GM12891 (cell line): ENCODE results near the gene GTF2I.
"Not testable (repeated sequence)": the region's sequence is repeated elsewhere in the genome, so short reads cannot be mapped to it uniquely, and the experiment has no call there.

ENCODE experiments used
- DNase-seq: peaks from one replicate; pipeline ENCODE4 v3.0.0; 2011; ENCODE audit warnings: low spot score; ENCODE audit not compliant: insufficient read length
- FAIRE-seq: peaks from 2 replicates; lab custom pipeline; 2011; peaks lifted over from hg19 to GRCh38; lab: Jason Lieb, UNC
- PAX5 ChIP-seq: IDR thresholded peaks from 2 replicates; pipeline ENCODE4 v1.6.1; 2011; ENCODE audit warnings: low read length, moderate library complexity, mild to moderate bottlenecking; ENCODE audit not compliant: insufficient read depth, severe bottlenecking
- POLR2A ChIP-seq: IDR thresholded peaks from 2 replicates; pipeline ENCODE4 v1.6.1; 2011; ENCODE audit warnings: low read depth, low read length, control low read depth
- POLR2AphosphoS5 ChIP-seq: IDR thresholded peaks from 2 replicates; pipeline ENCODE4 v1.6.1; 2011; ENCODE audit warnings: low read depth, low read length, control low read depth
- POU2F2 ChIP-seq: IDR thresholded peaks from 2 replicates; pipeline ENCODE4 v1.6.1; 2011; ENCODE audit warnings: low read depth, mild to moderate bottlenecking, control low read depth, low read length, moderate library complexity
- SPI1 ChIP-seq: IDR thresholded peaks from 2 replicates; pipeline ENCODE4 v1.6.1; 2011; ENCODE audit warnings: low read depth, low read length, control low read depth
- TAF1 ChIP-seq: IDR thresholded peaks from 2 replicates; pipeline ENCODE4 v1.6.1; 2011; ENCODE audit warnings: low read depth, low read length, control low read depth

Gene GTF2I

DNA sequence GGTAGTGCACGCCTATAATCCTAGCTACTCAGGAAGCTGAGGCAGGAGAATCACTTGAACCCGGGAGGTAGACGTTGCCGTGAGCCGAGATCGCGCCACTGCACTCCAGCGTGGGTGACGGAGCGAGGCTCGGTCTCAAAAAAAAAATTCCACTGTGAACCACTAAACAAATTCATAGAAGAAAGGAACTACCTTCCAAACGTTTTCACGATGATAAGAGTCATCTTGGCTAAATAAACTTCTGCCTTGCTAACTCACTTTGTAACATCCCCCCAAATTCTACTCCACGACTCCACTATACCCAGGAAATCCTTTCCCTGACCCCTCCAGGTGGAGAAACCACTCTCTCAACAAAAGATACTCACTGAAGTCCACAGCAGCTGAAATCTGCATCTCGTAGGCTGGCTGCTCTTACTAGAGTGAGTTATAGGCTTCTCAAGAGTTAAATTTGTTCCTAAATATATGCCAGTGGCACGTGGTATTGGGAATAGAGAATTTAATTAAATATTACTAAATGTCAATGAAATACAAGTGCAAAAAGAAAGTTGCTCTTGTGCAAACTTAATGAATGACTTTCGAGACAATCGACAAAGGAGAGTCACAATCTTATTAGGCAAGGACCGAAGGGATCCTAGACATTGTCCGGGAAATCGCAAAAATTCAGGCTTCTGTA, 1.6 kb upstream of the GTF2I start:
- FAIRE-seq (no peak), DNase-seq (no peak)
- no peak for TF ChIP-seq POU2F2
- no peak for TF ChIP-seq PAX5
- TF ChIP-seq POLR2AphosphoS5: no peak
- TF ChIP-seq SPI1: no peak
- no peak for TF ChIP-seq TAF1
- no peak for TF ChIP-seq POLR2A

DNA sequence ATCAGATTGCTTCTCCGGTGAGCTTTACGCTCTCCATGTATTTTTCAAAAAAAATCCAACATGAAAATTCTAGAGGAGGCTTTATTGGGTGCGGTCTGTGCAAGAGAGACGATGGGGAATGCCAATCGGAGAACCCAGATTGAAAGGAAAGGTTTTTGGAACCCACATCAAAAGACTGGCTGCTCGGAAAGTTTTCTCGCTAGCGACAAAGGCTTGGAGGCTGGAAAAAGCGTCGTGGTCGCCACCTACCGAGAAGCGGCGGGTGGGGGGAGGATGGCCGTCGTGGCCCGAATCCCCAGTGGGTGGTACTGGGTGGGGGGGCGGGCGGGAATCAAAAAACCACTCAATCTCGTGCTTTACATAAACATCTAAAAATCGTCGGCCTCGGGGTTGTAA, 1.1 kb upstream of the GTF2I start:
- FAIRE-seq (no peak), DNase-seq (no peak)

DNA sequence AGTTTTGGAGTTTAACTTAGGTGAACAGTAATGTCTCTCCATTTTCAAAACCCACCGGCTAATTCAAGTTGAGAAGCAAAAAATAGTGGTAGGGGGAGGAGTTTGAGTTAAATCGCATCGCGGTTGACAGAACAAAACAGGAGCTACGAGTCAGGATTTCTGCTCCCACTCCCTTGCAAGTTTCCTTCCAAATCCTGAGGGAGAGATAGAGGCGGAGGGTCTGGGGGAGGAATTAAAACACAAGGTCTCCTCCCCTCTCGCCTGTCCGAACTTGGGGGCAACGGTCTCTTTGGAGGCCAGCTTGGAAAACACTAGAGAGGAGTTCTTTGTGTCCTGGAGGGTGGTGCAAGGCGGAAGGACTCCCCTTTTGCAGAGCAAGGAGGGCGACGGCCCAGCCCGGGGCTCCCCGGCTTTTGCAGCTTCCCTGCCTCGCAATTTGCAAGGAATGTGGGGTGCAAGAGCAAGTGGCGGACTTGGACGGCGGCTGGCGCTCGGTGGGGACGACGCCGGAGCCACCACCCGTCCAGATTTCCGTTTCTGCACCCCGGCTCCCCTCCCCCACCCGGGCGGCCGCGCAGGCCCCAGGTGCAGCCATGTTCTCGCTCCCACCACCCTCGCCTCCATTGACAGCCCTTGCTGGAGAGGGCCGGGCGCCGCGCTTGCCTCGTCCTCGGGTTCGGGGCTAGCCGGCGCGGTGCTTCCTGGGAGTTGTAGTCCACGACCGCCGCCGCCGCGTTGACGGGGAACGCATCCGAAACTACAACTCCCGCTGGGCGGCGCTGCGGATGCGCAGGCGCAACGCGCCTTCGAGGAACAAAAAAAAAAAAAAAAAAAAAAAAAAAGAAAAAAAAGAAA, 454 bp upstream of the GTF2I start:
- peak; percentile 87 for TF ChIP-seq TAF1
- peak; percentile 81 for TF ChIP-seq POLR2A
- TF ChIP-seq POU2F2: 0 out of 2 replicates have a peak, but pooled peaks have one; percentile 63
- TF ChIP-seq SPI1: no peak
- peak; percentile 53 for TF ChIP-seq PAX5
- peak; percentile 64 for TF ChIP-seq POLR2AphosphoS5
- DNase-seq (peak; percentile 84), FAIRE-seq (peak; percentile 86)

More for the DNA sequence above, 1.1 kb upstream of the GTF2I start:
- TF ChIP-seq POLR2AphosphoS5 (no peak; the same call in 1 of the 2 replicates), TAF1 (no peak), PAX5 (no peak), POLR2A (no peak), POU2F2 (no peak), SPI1 (no peak)

DNA sequence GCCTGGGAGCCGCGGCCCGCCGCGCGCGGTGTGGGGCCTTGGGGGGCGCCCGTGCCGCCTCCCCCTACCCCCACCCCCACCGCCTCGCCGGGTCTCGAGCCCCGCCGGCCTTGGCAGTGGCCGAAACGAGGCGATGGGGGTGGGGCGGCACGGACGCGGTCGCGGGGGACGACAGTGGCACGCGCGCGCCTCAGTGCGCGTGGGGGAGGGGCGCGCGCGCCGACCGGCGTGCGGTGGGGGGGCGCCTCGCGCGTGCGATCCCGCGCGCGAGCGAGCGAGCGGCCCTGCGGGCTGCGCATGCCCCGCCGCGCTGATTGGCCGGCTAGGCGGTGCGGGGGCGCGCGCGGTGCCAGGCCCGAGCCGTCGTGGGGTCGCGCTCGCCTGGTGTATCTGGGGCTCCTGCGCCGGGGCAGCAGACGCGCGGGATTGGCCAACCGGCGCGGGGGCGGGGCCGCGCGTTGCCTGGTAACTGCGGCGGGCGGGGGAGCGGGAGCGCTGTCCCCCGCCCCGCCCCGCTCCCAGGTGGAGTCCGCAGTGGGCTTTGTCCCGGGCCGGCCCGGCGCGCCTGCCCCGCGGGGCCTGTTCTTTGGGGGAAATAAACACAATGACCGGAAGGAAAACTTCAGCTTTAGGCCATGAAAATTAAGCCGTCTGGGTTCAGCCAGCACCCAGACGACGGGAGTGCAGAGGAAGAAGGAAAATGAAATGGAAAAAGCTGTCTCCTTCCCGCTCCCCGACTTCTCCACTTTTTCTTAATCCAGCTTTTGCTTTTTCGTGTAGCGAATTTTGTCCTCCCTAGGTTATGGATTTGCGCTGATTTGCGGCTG, 873 bp downstream of the GTF2I start:
- peak; percentile 94 for FAIRE-seq

DNA sequence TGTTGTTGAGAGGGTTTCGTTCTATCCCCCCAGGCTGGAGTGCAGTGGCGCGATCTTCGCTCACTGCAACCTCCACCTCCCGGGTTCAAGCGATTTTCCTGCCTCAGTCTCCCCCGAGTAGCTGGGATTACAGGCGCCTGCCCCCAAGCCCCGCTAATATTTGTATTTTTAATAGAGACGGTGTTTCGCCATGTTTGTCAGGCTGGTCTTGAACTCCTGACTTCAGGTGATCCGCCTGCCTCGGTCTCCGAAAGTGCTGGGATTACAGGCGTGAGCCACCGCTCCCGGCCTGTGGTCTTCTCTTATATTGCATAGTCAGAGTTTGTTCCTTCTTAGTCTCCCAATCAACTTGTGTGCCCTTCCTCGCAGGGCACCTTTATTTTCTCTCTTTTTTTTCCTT, 2.7 kb downstream of the GTF2I start:
- not testable (repeated sequence) for FAIRE-seq

More for the DNA sequence above, 873 bp downstream of the GTF2I start:
- peak; percentile 79 for DNase-seq
- no peak for TF ChIP-seq PAX5
- TF ChIP-seq SPI1: no peak
- TF ChIP-seq TAF1: peak; percentile 65
- no peak for TF ChIP-seq POLR2AphosphoS5
- no peak for TF ChIP-seq POLR2A

DNA sequence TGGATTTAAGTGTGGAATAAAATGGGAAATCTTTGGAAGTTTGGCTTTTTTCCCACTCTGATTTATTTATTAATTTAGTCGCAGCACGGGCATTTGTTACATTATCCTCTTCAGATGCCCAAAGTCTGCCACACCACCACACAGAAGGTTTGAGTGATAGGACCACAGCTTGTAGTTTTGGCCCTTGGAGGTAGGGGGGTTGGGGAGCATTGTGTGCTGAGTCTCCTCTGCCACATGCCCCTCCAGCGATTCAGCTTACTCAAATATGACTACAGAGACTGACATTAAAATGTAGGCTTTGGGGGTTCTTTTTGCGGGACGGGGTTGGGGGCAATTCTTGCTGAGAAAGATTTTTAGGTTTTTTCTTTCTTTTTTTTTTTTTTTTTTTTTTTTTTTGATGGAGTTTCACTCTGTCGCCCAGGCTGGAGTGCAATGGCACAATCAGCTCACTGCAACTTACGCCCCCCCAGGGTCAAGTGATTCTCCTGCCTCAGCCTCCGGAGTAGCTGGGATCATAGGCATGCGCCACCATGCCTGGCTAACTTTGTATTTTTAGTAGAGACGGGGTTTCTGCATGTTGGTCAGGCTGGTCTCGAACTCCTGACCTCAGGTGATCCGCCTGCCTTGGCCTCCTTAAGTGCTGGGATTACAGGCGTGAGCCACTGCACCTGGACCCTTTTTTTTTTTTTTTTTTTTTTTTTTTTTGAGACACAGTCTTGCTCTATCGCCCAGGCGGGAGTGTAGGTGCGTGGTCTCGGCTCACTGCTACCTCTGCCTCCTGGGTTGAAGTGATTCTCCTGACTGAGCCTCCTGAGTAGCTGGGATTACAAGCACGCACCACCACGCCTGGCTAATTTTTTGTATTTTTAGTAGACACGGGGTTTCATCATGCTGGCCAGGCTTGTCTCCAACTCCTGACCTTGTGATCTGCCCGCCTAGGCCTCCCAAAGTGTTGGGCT, 4.6 kb downstream of the GTF2I start:
- peak; percentile 43 for FAIRE-seq
- DNase-seq: not testable (repeated sequence)

More for the DNA sequence above, 2.7 kb downstream of the GTF2I start:
- DNase-seq: not testable (repeated sequence)

DNA sequence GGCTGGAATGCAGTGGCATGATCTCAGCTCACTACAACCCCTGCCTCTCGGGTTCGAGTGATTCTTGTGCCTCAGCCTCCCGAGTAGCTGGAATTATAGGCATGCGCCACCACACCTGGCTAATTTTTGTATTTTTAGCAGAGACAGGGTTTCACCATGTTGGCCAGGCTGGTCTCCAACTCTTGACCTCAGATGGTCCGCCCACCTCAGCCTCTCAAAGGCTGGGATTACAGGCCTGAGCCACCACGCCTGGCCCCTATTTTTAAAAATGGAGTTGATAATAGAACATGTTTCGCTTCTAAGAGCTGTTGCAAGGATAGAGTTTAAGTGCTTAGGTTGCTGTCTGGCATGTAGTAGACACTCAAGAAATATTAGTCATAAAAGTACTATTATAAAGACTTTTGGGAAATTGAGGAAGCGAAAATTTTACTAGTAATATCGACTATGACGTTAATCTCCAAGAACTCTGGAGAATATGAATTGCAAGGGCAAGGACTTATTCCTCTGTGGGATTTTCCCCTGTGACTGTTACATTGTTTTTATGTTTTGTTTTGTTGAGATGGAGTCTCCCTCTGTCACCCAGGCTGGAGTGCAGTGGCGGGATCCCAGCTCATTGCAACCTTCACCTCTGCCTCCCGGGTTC, 7.9 kb downstream of the GTF2I start:
- FAIRE-seq (no peak), DNase-seq (no peak)
- TF ChIP-seq POLR2AphosphoS5 (no peak), TAF1 (no peak), PAX5 (no peak), SPI1 (peak; percentile 72)

DNA sequence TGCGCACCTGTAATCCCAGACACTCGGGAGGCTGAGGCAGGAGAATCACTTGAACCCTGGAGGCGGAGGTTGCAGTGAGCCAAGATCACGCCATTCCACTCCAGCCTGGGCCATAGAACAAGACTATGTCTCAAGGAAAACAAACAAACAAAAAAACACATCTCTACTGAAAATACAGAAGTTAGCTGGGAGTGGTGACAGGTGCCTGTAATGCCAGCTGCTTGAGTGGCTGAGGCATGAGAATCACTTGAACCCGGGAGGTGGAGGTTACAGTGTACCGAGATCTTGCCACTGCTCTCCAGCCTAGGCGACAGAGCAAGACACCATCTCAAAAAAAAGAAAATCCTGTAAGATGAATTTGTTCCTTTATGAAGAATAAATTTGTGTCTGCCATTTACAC, 9.5 kb downstream of the GTF2I start:
- DNase-seq, FAIRE-seq: not testable (repeated sequence)

DNA sequence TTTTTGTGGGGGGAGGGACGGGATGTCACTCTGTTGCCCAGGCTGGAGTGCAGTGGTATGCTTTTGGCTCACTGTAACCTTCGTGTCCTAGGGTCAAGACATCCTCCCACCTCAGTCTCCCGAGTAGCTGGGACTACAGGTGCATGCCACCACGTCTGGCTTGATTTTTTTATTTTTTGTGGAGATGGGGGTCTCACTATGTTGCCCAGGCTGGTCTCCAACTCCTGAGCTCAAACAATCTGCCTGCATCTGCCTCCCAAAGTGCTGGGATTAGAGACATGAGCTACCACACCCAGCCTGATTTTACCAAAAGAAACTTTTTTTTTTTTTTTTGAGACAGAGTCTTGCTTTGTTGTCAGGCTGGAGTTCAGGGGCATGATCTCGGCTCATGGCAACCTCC, 10.0 kb downstream of the GTF2I start:
- not testable (repeated sequence) for FAIRE-seq, DNase-seq
